Neutrophil (primary cell): ENCODE measurements around the gene TAF13.

Experiments used
- H3K27ac ChIP-seq: fragments of 200-600 bp; sonication (generic); 2 replicates; pipeline ENCODE4 v1.5.1; 2016; ENCODE audit warnings: mild to moderate bottlenecking, moderate library complexity
- H3K27me3 ChIP-seq: fragments of 200-600 bp; sonication (generic); 2 replicates; pipeline ENCODE4 v1.6.0; 2016; ENCODE audit warnings: mild to moderate bottlenecking
- H3K36me3 ChIP-seq: fragments of 200-600 bp; sonication (generic); 2 replicates; pipeline ENCODE4 v1.5.1; 2017
- H3K4me1 ChIP-seq, 2 experiments: fragments of 200-600 bp in 1 of 2; sonication (generic) in 1 of 2; 1 replicate in 1 of 2; 2 replicates in 1 of 2; pipeline versions ENCODE4 v1.5.1 to v1.6.1; 2013 to 2016; ENCODE audit warnings: low read depth in 1 of 2, low read length in 1 of 2, mild to moderate bottlenecking in 1 of 2, moderate library complexity in 1 of 2; ENCODE audit not compliant: control insufficient read depth in 1 of 2, insufficient read depth in 1 of 2
- H3K4me3 ChIP-seq, 2 experiments: fragments of 200-600 bp in 1 of 2; sonication (generic) in 1 of 2; 1 replicate in 1 of 2; 2 replicates in 1 of 2; pipeline ENCODE4 v1.5.1; 2013 to 2016; ENCODE audit warnings: low read depth in 1 of 2, low read length in 1 of 2, mild to moderate bottlenecking in 1 of 2, moderate library complexity in 1 of 2
- H3K9me3 ChIP-seq: fragments of 200-600 bp; sonication (generic); 2 replicates; pipeline ENCODE4 v1.5.1; 2016
- TF ChIP-seq, protein P1 (sequence below): fragments of 200-600 bp; sonication (generic); IDR thresholded peaks from 2 replicates; pipeline ENCODE4 v1.5.1; 2016; ENCODE audit warnings: antibody characterized with exemption

TAF13 gene

DNA sequence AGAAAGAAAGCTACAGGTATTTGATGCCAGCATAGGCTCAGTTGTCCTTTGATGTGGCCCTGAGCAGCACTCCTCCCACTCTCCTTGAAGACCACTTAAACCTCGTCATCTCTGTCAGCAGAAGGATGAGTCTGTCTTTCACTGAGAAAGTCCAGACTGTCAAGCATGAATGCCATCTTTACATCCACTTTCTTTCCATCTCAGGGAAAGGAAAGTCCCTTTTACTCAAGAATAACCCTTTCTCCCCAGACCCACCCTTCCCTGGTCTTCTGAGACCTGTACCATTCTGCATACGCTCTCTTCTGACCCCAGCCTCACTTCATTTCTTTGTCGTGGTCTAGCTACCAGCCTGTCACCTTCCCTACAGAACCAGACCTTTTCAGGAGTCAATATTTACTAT is 34.1 kb upstream of the TAF13 start:
- peaks cover 43% of the 10 kb centered on the region in 2 experiments for H3K4me1 ChIP-seq
- no peaks in the 10 kb centered on the region for H3K36me3 ChIP-seq
- no peaks in the 10 kb centered on the region for H3K9me3 ChIP-seq
- H3K27ac ChIP-seq, result no peak overlapping the region
- peaks cover 11% of the 10 kb centered on the region for H3K27me3 ChIP-seq
- H3K4me3 ChIP-seq, result no peak overlapping the region
- TF ChIP-seq, protein P1, sequence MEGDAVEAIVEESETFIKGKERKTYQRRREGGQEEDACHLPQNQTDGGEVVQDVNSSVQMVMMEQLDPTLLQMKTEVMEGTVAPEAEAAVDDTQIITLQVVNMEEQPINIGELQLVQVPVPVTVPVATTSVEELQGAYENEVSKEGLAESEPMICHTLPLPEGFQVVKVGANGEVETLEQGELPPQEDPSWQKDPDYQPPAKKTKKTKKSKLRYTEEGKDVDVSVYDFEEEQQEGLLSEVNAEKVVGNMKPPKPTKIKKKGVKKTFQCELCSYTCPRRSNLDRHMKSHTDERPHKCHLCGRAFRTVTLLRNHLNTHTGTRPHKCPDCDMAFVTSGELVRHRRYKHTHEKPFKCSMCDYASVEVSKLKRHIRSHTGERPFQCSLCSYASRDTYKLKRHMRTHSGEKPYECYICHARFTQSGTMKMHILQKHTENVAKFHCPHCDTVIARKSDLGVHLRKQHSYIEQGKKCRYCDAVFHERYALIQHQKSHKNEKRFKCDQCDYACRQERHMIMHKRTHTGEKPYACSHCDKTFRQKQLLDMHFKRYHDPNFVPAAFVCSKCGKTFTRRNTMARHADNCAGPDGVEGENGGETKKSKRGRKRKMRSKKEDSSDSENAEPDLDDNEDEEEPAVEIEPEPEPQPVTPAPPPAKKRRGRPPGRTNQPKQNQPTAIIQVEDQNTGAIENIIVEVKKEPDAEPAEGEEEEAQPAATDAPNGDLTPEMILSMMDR, result no peak

DNA sequence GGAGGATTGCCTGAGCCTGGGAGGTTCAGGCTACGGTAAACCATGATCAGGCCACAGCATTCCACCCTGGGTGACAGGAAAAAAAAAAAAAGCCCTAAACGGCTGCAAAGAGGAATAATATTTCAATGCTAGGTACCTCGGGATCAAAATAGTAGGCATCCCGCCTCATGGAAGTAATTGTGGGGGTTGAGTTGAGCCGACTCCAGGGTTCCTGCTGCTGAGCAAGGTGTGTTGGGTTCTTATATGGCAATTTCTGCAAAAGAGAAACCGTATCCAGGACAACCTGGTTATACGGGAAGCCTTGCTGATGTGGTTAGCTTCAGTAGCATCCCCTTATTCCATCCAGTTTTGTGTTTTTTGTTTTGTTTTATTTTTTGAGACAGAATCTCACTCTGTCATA is 32.0 kb upstream of the TAF13 start:
- H3K27ac ChIP-seq, result no peak overlapping the region
- no peaks in the 10 kb centered on the region for H3K9me3 ChIP-seq
- no peak overlapping the region for H3K4me3 ChIP-seq
- H3K36me3 ChIP-seq, result no peaks in the 10 kb centered on the region
- TF ChIP-seq, protein P1, result no peak
- H3K4me1 ChIP-seq, result peaks cover 22% of the 10 kb centered on the region in 2 experiments
- no peaks in the 10 kb centered on the region for H3K27me3 ChIP-seq

- Histone ChIP-seq H3K4me3 (no peak overlapping the region), H3K36me3 (no peaks in the 10 kb centered on the region), H3K4me1 (peaks cover 6 to 8% of the 10 kb centered on the region in 2 experiments), H3K27ac (no peak overlapping the region), H3K27me3 (no peaks in the 10 kb centered on the region), H3K9me3 (no peaks in the 10 kb centered on the region)
- TF ChIP-seq, protein P1, result no peak
These were observed 30.1 kb upstream of the TAF13 start for GRCh38 chr1:109105881-109106280.

GRCh38 chr1:109104364-109105151 is 28.8 kb upstream of the TAF13 start:
- Histone ChIP-seq H3K27me3 (no peaks in the 10 kb centered on the region), H3K4me1 (peaks cover 9% of the 10 kb centered on the region in 2 experiments), H3K9me3 (no peaks in the 10 kb centered on the region), H3K27ac (no peak overlapping the region), H3K4me3 (no peak overlapping the region), H3K36me3 (no peaks in the 10 kb centered on the region)
- TF ChIP-seq, protein P1, result no peak

GRCh38 chr1:109099938-109100773 is 24.4 kb upstream of the TAF13 start:
- Histone ChIP-seq H3K4me1 (peaks cover 11% of the 10 kb centered on the region in 2 experiments), H3K9me3 (no peaks in the 10 kb centered on the region), H3K27ac (peak overlapping the region; percentile 83), H3K27me3 (no peaks in the 10 kb centered on the region), H3K4me3 (peak overlapping the region; percentile 74 to 77), H3K36me3 (peaks cover 16% of the 10 kb centered on the region)
- TF ChIP-seq, protein P1, result peak; percentile 94
